GM18868 (cell line): ENCODE data around the gene SERAC1.

Experiments
- ATAC-seq: cut with Tn5 transposase; IDR thresholded peaks from one replicate; pipeline ENCODE4 v1.9.1; 2021; ENCODE audit warnings: mild to moderate bottlenecking, moderate library complexity; ENCODE audit not compliant: unreplicated experiment

Gene SERAC1

GRCh38 chr6:158081657-158081935, 86.5 kb downstream of the SERAC1 start:
- ATAC-seq, result no peak

GRCh38 chr6:158080849-158081656, 87.0 kb downstream of the SERAC1 start:
- no peak for ATAC-seq

GRCh38 chr6:158078320-158078719, 89.7 kb downstream of the SERAC1 start:
- ATAC-seq, result no peak

- no peak for ATAC-seq
These were observed 90.4 kb downstream of the SERAC1 start for GRCh38 chr6:158077676-158078075.

- no peak for ATAC-seq
These were observed 91.5 kb downstream of the SERAC1 start for GRCh38 chr6:158076548-158076947.

GRCh38 chr6:158073776-158074175, 94.3 kb downstream of the SERAC1 start:
- ATAC-seq, result no peak

GRCh38 chr6:158072083-158072721, 95.9 kb downstream of the SERAC1 start:
- ATAC-seq, result peak; percentile 55

- ATAC-seq, result no peak
These were observed 96.7 kb downstream of the SERAC1 start for GRCh38 chr6:158071121-158072082.

- no peak for ATAC-seq
These were observed 97.5 kb downstream of the SERAC1 start for GRCh38 chr6:158070513-158070912.

- no peak for ATAC-seq
These were observed 98.3 kb downstream of the SERAC1 start for GRCh38 chr6:158069800-158070195.

- ATAC-seq, result no peak
These were observed 98.9 kb downstream of the SERAC1 start for GRCh38 chr6:158068893-158069799.

GRCh38 chr6:158068156-158068892, 99.7 kb downstream of the SERAC1 start:
- no peak for ATAC-seq

GRCh38 chr6:158067436-158068015, 100.5 kb downstream of the SERAC1 start:
- no peak for ATAC-seq

GRCh38 chr6:158066136-158066781, 101.8 kb downstream of the SERAC1 start:
- ATAC-seq, result no peak

- ATAC-seq, result no peak
These were observed 103.3 kb downstream of the SERAC1 start for GRCh38 chr6:158064725-158065251.

GRCh38 chr6:158063736-158064135, 104.3 kb downstream of the SERAC1 start:
- no peak for ATAC-seq

GRCh38 chr6:158061709-158062461, 106.2 kb downstream of the SERAC1 start:
- ATAC-seq, result no peak

GRCh38 chr6:158061361-158061708, 106.7 kb downstream of the SERAC1 start:
- no peak for ATAC-seq
